CD4-positive, alpha-beta T cell treated with Interleukin-6 for 4 hours (primary cell): Measurements from ENCODE around the gene GOLT1B.

Experiments used
- DNase-seq: peaks from one replicate; pipeline ENCODE4 v3.0.0-alpha.2; 2020; ENCODE audit warnings: mixed read lengths

GOLT1B gene

GRCh38 chr12:21526053-21526452, 24.5 kb downstream of the GOLT1B start, which contains the start of gene SPX:
SPX (plus strand) TSS chr12:21526296; CDS start chr12:21526473, 177 bp downstream.
- DNase-seq = no peak

- DNase-seq = no peak
Observed at GRCh38 chr12:21526721-21527345, 25.2 kb downstream of the GOLT1B start.

GRCh38 chr12:21527451-21528180, 26.0 kb downstream of the GOLT1B start:
- peak; percentile 68 for DNase-seq

GRCh38 chr12:21528953-21529352, 27.4 kb downstream of the GOLT1B start:
- no peak for DNase-seq

- no peak for DNase-seq
Observed at GRCh38 chr12:21529456-21529855, 27.9 kb downstream of the GOLT1B start.

GRCh38 chr12:21538061-21538653, 36.6 kb downstream of the GOLT1B start:
- DNase-seq = no peak

GRCh38 chr12:21539797-21540196, 38.2 kb downstream of the GOLT1B start:
- no peak for DNase-seq

GRCh38 chr12:21541773-21542172, 40.2 kb downstream of the GOLT1B start:
- DNase-seq = no peak

- DNase-seq = no peak
Observed at GRCh38 chr12:21542403-21542802, 40.8 kb downstream of the GOLT1B start.

- DNase-seq = no peak
Observed at GRCh38 chr12:21543151-21543550, 41.6 kb downstream of the GOLT1B start.

- no peak for DNase-seq
Observed at GRCh38 chr12:21545557-21545956, 44.0 kb downstream of the GOLT1B start.

- no peak for DNase-seq
Observed at GRCh38 chr12:21546716-21547115, 45.1 kb downstream of the GOLT1B start.

GRCh38 chr12:21547437-21547836, 45.8 kb downstream of the GOLT1B start:
- DNase-seq = no peak

GRCh38 chr12:21551841-21552465, 50.4 kb downstream of the GOLT1B start:
- DNase-seq = no peak

- DNase-seq = no peak
Observed at GRCh38 chr12:21552635-21553328, 51.2 kb downstream of the GOLT1B start.

GRCh38 chr12:21553329-21553675, 51.7 kb downstream of the GOLT1B start:
- DNase-seq = no peak

GRCh38 chr12:21558100-21558679, 56.6 kb downstream of the GOLT1B start:
- no peak for DNase-seq

GRCh38 chr12:21559855-21560569, 58.4 kb downstream of the GOLT1B start:
- no peak for DNase-seq

- no peak for DNase-seq
Observed at GRCh38 chr12:21561158-21561557, 59.6 kb downstream of the GOLT1B start.

GRCh38 chr12:21562859-21563258, 61.3 kb downstream of the GOLT1B start:
- no peak for DNase-seq

GRCh38 chr12:21566223-21566906, 64.8 kb downstream of the GOLT1B start:
- DNase-seq = no peak
